Fibroblast of lung (primary cell): ENCODE data around the gene GJC2. TPM values are rescaled to one million over a fixed set of nuclear protein-coding genes. Genes with fewer than 3 reads are reported as not detected.
A peak's percentile ranks its signal among the peaks of the same experiment; 100 is the strongest.
"Not testable (repeated sequence)": the region's sequence is repeated elsewhere in the genome, so short reads cannot be mapped to it uniquely, and the experiment has no call there.

Experiments
- DNase-seq, 2 donors: peaks; one replicate each; pipeline versions ENCODE4 v3.0.0 to v3.0.0-alpha.2; 2010; ENCODE audit warnings: low read depth in 2 of 2
- H2AFZ ChIP-seq: 2 replicates; pipeline ENCODE4 v1.5.1; 2012; ENCODE audit warnings: low read length, control low read depth, inconsistent platforms
- H3K27ac ChIP-seq: 2 replicates; pipeline ENCODE4 v1.5.1; 2011; ENCODE audit warnings: low read length, control low read depth; ENCODE audit not compliant: insufficient read depth
- H3K27me3 ChIP-seq: 2 replicates; pipeline ENCODE4 v1.5.1; 2011; ENCODE audit warnings: mild to moderate bottlenecking, low read length; ENCODE audit not compliant: control insufficient read depth, insufficient read depth
- H3K36me3 ChIP-seq: 2 replicates; pipeline ENCODE4 v1.5.1; 2011; ENCODE audit warnings: low read length; ENCODE audit not compliant: control insufficient read depth, insufficient read depth
- H3K4me1 ChIP-seq: 2 replicates; pipeline ENCODE4 v1.5.1; 2011; ENCODE audit warnings: low read length; ENCODE audit not compliant: control insufficient read depth, insufficient read depth; ENCODE audit errors: extremely low read depth
- H3K4me2 ChIP-seq: 2 replicates; pipeline ENCODE4 v1.5.1; 2011; ENCODE audit warnings: low read length, control low read depth; ENCODE audit not compliant: insufficient read depth; ENCODE audit errors: extremely low read depth
- H3K4me3 ChIP-seq, 4 experiments: fragments of 200-600 bp in 1 of 4; sonication (generic) in 1 of 4; replicated peaks in 1 of 4; 2 replicates each; pipeline ENCODE4 v1.5.1; 2011 to 2016; ENCODE audit warnings: low read length in 4 of 4, low read depth in 3 of 4, mild to moderate bottlenecking in 3 of 4, control low read depth in 2 of 4, inconsistent platforms in 1 of 4, mixed read lengths in 1 of 4; ENCODE audit not compliant: insufficient read depth in 1 of 4; ENCODE audit errors: control extremely low read depth in 1 of 4
- H3K79me2 ChIP-seq: 2 replicates; pipeline ENCODE4 v1.5.1; 2012; ENCODE audit warnings: mild to moderate bottlenecking, low read length, inconsistent platforms; ENCODE audit not compliant: control insufficient read depth, insufficient read depth
- H3K9ac ChIP-seq: 2 replicates; pipeline ENCODE4 v1.5.1; 2011; ENCODE audit warnings: mild to moderate bottlenecking, low read length, control low read depth; ENCODE audit not compliant: insufficient read depth
- H3K9me3 ChIP-seq: 2 replicates; pipeline ENCODE4 v1.5.1; 2012; ENCODE audit warnings: low read depth, low read length; ENCODE audit not compliant: control insufficient read depth, insufficient read depth
- H4K20me1 ChIP-seq: 2 replicates; pipeline ENCODE4 v1.5.1; 2011; ENCODE audit warnings: low read length; ENCODE audit not compliant: control insufficient read depth, insufficient read depth; ENCODE audit errors: extremely low read depth
- CTCF ChIP-seq, 2 donors: IDR thresholded peaks in 1 of 2; conservative IDR thresholded peaks in 1 of 2; 1 replicate in 1 of 2; 2 replicates in 1 of 2; pipeline ENCODE4 v1.5.1; 2011 to 2012; ENCODE audit warnings: low read length in 2 of 2, control low read depth in 1 of 2, inconsistent platforms in 1 of 2, low read depth in 1 of 2, mild to moderate bottlenecking in 1 of 2
- EZH2 ChIP-seq: IDR thresholded peaks from 2 replicates; pipeline ENCODE4 v1.5.1; 2012; ENCODE audit warnings: low read length, control low read depth, mild to moderate bottlenecking; ENCODE audit errors: missing control alignments
- polyA plus RNA-seq, 2 donors: library from polyadenylated mRNA; depleted of rRNA in 1 of 2; stranded (reverse) in 1 of 2; unstranded in 1 of 2; fragments of >200 nt; gene quantifications; 2 replicates each; pipeline ENCODE4 v1.2.1, GENCODE V29; 2011 to 2012; ENCODE audit warnings: missing spikeins in 1 of 2
- total RNA-seq: library from RNA; depleted of rRNA; stranded (reverse); fragments of >200 nt; gene quantifications from 2 replicates; pipeline ENCODE4 v1.2.1, GENCODE V29; 2014

Gene GJC2
- total and polyA plus RNA-seq, 2 donors (not counting 1 experiment from before 2014, with no cell fraction given) = 1.4 to 13.4 TPM

GRCh38 chr1:228172591-228173527 lies 23.1 kb downstream of the GJC2 start:
- no peak overlapping the region for H3K27ac ChIP-seq
- no peaks in the 10 kb centered on the region for H4K20me1 ChIP-seq
- no peaks in the 10 kb centered on the region for H3K79me2 ChIP-seq
- H3K4me2 ChIP-seq = no peak overlapping the region
- H2AFZ ChIP-seq = no peak overlapping the region
- no peak for TF ChIP-seq EZH2
- no peak for TF ChIP-seq CTCF (conservative IDR thresholded peaks at IDR 0.05 in 1 of 2, IDR thresholded peaks at IDR 0.05 in 1 of 2; ENCODE audit: low read depth in 1 of 2, low read length in 2 of 2)
- no peak overlapping the region for H3K9ac ChIP-seq
- no peak for DNase-seq
- no peaks in the 10 kb centered on the region for H3K4me1 ChIP-seq
- no peaks in the 10 kb centered on the region for H3K27me3 ChIP-seq
- H3K9me3 ChIP-seq = no peaks in the 10 kb centered on the region
- no peaks in the 10 kb centered on the region for H3K36me3 ChIP-seq
- H3K4me3 ChIP-seq = no peak overlapping the region

- H3K27ac ChIP-seq, H2AFZ ChIP-seq, H3K4me1 ChIP-seq, H3K36me3 ChIP-seq, H3K9me3 ChIP-seq, H3K4me3 ChIP-seq, H3K4me2 ChIP-seq, H3K79me2 ChIP-seq, DNase-seq, H3K27me3 ChIP-seq, H4K20me1 ChIP-seq: not testable (repeated sequence)
- H3K9ac ChIP-seq = peak overlapping the region; percentile 16
Measured at GRCh38 chr1:228173528-228174481, 24.1 kb downstream of the GJC2 start.

- H2AFZ ChIP-seq = no peak overlapping the region
- H3K9ac ChIP-seq = no peak overlapping the region
- no peaks in the 10 kb centered on the region for H3K9me3 ChIP-seq
- no peaks in the 10 kb centered on the region for H3K79me2 ChIP-seq
- no peaks in the 10 kb centered on the region for H3K27me3 ChIP-seq
- H3K4me2 ChIP-seq = no peak overlapping the region
- H3K36me3 ChIP-seq = no peaks in the 10 kb centered on the region
- H4K20me1 ChIP-seq = no peaks in the 10 kb centered on the region
- no peak for DNase-seq
- H3K27ac ChIP-seq = no peak overlapping the region
- no peak overlapping the region for H3K4me3 ChIP-seq
- TF ChIP-seq CTCF (conservative IDR thresholded peaks at IDR 0.05 in 1 of 2, IDR thresholded peaks at IDR 0.05 in 1 of 2; ENCODE audit: low read depth in 1 of 2, low read length in 2 of 2) (no peak), EZH2 (no peak)
- no peaks in the 10 kb centered on the region for H3K4me1 ChIP-seq
Measured at GRCh38 chr1:228174482-228175315, 25.0 kb downstream of the GJC2 start.
